OCI-LY7 (cell line): Measurements from ENCODE around the gene GH1.
"Not testable (repeated sequence)": the region's sequence is repeated elsewhere in the genome, so short reads cannot be mapped to it uniquely, and the experiment has no call there.

Source experiments
- EZH2phosphoT487 ChIP-seq: fragments of 200-600 bp; sonication (generic); IDR thresholded peaks from 2 replicates; pipeline ENCODE4 v1.6.1; 2018; ENCODE audit warnings: low read depth, borderline replicate concordance, mild to moderate bottlenecking, mixed run types, antibody characterized with exemption, low read length, moderate library complexity, mixed read lengths
- TF ChIP-seq, protein P1 (sequence below): fragments of 200-600 bp; sonication (generic); conservative IDR thresholded peaks from 2 replicates; pipeline ENCODE4 v1.5.1; 2014; ENCODE audit warnings: mild to moderate bottlenecking, antibody characterized with exemption, low read length, moderate library complexity, mixed read lengths

DNA sequence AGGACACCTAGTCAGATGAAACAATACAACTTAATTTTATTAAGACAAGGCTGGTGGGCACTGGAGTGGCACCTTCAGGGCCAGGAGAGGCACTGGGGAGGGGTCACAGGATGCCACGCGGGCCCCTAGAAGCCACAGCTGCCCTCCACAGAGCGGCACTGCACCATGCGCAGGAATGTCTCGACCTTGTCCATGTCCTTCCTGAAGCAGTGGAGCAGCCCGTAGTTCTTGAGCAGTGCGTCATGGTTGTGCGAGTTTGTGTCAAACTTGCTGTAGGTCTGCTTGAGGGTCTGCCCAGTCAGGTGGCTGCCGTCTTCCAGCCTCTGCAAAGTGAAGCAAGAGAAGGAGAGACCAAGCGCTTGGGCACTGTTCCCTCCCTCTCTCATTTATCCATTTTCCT is 9.1 kb downstream of the GH1 start:
- TF ChIP-seq, protein P1, sequence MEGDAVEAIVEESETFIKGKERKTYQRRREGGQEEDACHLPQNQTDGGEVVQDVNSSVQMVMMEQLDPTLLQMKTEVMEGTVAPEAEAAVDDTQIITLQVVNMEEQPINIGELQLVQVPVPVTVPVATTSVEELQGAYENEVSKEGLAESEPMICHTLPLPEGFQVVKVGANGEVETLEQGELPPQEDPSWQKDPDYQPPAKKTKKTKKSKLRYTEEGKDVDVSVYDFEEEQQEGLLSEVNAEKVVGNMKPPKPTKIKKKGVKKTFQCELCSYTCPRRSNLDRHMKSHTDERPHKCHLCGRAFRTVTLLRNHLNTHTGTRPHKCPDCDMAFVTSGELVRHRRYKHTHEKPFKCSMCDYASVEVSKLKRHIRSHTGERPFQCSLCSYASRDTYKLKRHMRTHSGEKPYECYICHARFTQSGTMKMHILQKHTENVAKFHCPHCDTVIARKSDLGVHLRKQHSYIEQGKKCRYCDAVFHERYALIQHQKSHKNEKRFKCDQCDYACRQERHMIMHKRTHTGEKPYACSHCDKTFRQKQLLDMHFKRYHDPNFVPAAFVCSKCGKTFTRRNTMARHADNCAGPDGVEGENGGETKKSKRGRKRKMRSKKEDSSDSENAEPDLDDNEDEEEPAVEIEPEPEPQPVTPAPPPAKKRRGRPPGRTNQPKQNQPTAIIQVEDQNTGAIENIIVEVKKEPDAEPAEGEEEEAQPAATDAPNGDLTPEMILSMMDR = not testable (repeated sequence)
- not testable (repeated sequence) for TF ChIP-seq EZH2phosphoT487
